Erythroblast (primary cell): ENCODE data around the gene ZEB2.

Source experiments
- GATA1 ChIP-seq: IDR thresholded peaks from 2 replicates; pipeline ENCODE4 v1.6.1; 2011; ENCODE audit warnings: low read depth, mild to moderate bottlenecking, control low read depth, low read length, moderate library complexity
- POLR2A ChIP-seq: IDR thresholded peaks from 2 replicates; pipeline ENCODE4 v1.6.1; 2011; ENCODE audit warnings: mild to moderate bottlenecking, low read length

DNA sequence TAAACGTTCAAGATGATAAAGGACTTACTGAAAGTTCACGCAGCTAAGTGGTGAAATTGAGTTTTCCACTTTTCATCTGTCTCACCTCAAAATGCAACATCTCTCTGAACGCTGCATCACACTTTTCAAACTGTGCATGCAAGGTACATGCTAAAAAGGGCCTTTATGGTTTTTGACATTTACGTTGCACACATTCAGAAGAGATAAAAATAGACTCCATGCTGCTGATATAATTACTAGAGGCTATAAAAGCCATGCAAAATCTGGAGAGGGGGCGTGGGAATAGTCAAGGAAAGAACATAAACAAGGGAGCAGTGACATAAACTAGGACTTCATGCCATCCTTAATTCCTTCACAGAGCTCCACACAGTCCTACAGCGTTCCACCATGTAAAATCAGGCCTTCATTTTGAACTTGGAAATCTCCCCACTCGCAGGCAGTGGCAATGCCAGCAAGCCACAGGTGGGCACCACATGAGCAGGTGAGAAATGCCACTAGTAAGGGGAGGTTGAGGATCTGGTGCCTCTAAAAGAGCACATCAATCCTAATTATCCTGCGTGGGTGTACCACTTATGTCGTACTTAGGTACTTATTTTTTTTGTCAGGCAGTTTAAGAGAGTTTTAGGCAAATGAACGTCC, 71.4 kb downstream of the ZEB2 start:
- TF ChIP-seq POLR2A (no peak), GATA1 (no peak)
